GM12878 (cell line): Measurements from ENCODE around the gene GNG12.
"Not testable (repeated sequence)": the region's sequence is repeated elsewhere in the genome, so short reads cannot be mapped to it uniquely, and the experiment has no call there.

Experiments used
- CREB1 ChIP-seq: IDR thresholded peaks from 2 replicates; pipeline ENCODE4 v1.6.1; 2012; ENCODE audit warnings: low read depth, mild to moderate bottlenecking, inconsistent platforms
- GATAD2B ChIP-seq: fragments of 450-650 bp; conservative IDR thresholded peaks from 2 replicates; pipeline ENCODE4 v1.6.1; 2017; ENCODE audit warnings: low read depth, mild to moderate bottlenecking, moderate library complexity
- JUND ChIP-seq: IDR thresholded peaks from 2 replicates; pipeline ENCODE4 v1.6.1; 2012; ENCODE audit warnings: low read depth, mild to moderate bottlenecking, low read length, improper control_type of control experiment, moderate library complexity
- MTA2 ChIP-seq: fragments of 450-650 bp; IDR thresholded peaks from 2 replicates; pipeline ENCODE4 v1.6.1; 2016; ENCODE audit warnings: low read depth, mild to moderate bottlenecking, moderate library complexity
- POLR2AphosphoS2 ChIP-seq: IDR thresholded peaks from 2 replicates; pipeline ENCODE4 v1.6.1; 2011; ENCODE audit warnings: low read depth, mild to moderate bottlenecking, low read length, improper control_type of control experiment, moderate library complexity
- TF ChIP-seq, protein P1 (sequence below), 3 experiments: IDR thresholded peaks in 2 of 3; conservative IDR thresholded peaks in 1 of 3; 2 replicates each; pipeline ENCODE4 v1.5.1; 2011; ENCODE audit warnings: low read depth in 3 of 3, low read length in 3 of 3, mild to moderate bottlenecking in 3 of 3, control low read depth in 2 of 3, moderate library complexity in 2 of 3, inconsistent platforms in 1 of 3, mixed read lengths in 1 of 3; ENCODE audit not compliant: control insufficient read depth in 2 of 3, insufficient read depth in 1 of 3; ENCODE audit errors: extremely low read depth in 1 of 3
- TF ChIP-seq, protein P2 (sequence below): IDR thresholded peaks from 2 replicates; pipeline ENCODE4 v1.6.1; 2012; ENCODE audit warnings: low read length, inconsistent platforms
- TF ChIP-seq, protein P3 (sequence below): IDR thresholded peaks from 2 replicates; pipeline ENCODE4 v1.6.1; 2012; ENCODE audit warnings: low read depth, low read length, improper control_type of control experiment
- TF ChIP-seq, protein P4 (sequence below): fragments of 450-650 bp; IDR thresholded peaks from 2 replicates; pipeline ENCODE4 v1.6.1; 2017; ENCODE audit warnings: mild to moderate bottlenecking, moderate library complexity
- TF ChIP-seq, protein P5 (sequence below): IDR thresholded peaks from 2 replicates; pipeline ENCODE4 v1.6.1; 2012; ENCODE audit warnings: low read depth, low read length, improper control_type of control experiment

DNA sequence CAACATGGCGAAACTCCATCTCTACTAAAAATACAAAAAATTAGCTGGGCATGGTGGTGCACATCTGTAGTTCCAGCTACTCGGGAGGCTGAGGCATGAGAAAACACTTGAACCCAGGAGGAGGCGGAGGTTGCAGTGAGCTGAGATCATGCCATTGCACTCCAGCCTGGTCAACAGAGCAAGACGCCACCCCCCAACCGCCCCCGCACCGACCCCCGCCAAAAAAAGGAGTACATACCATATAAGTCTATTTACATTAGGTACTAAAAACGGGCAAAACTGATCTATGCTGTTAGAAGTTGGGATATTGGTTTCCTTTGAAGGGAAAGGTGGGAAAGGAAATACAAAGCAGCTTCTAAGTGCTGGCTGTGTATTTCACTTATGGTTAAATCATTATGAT lies 103.0 kb downstream of the GNG12 start:
- TF ChIP-seq, protein P1, sequence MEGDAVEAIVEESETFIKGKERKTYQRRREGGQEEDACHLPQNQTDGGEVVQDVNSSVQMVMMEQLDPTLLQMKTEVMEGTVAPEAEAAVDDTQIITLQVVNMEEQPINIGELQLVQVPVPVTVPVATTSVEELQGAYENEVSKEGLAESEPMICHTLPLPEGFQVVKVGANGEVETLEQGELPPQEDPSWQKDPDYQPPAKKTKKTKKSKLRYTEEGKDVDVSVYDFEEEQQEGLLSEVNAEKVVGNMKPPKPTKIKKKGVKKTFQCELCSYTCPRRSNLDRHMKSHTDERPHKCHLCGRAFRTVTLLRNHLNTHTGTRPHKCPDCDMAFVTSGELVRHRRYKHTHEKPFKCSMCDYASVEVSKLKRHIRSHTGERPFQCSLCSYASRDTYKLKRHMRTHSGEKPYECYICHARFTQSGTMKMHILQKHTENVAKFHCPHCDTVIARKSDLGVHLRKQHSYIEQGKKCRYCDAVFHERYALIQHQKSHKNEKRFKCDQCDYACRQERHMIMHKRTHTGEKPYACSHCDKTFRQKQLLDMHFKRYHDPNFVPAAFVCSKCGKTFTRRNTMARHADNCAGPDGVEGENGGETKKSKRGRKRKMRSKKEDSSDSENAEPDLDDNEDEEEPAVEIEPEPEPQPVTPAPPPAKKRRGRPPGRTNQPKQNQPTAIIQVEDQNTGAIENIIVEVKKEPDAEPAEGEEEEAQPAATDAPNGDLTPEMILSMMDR (IDR thresholded peaks at IDR 0.05 in 2 of 3, conservative IDR thresholded peaks at IDR 0.05 in 1 of 3; ENCODE audit: control insufficient read depth in 2 of 3, extremely low read depth in 1 of 3, insufficient read depth in 1 of 3, low read depth in 3 of 3, low read length in 3 of 3), result not testable (repeated sequence)
- TF ChIP-seq, protein P2, sequence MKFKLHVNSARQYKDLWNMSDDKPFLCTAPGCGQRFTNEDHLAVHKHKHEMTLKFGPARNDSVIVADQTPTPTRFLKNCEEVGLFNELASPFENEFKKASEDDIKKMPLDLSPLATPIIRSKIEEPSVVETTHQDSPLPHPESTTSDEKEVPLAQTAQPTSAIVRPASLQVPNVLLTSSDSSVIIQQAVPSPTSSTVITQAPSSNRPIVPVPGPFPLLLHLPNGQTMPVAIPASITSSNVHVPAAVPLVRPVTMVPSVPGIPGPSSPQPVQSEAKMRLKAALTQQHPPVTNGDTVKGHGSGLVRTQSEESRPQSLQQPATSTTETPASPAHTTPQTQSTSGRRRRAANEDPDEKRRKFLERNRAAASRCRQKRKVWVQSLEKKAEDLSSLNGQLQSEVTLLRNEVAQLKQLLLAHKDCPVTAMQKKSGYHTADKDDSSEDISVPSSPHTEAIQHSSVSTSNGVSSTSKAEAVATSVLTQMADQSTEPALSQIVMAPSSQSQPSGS, result not testable (repeated sequence)
- not testable (repeated sequence) for TF ChIP-seq MTA2, CREB1, GATAD2B, POLR2AphosphoS2, JUND
- TF ChIP-seq, protein P3, sequence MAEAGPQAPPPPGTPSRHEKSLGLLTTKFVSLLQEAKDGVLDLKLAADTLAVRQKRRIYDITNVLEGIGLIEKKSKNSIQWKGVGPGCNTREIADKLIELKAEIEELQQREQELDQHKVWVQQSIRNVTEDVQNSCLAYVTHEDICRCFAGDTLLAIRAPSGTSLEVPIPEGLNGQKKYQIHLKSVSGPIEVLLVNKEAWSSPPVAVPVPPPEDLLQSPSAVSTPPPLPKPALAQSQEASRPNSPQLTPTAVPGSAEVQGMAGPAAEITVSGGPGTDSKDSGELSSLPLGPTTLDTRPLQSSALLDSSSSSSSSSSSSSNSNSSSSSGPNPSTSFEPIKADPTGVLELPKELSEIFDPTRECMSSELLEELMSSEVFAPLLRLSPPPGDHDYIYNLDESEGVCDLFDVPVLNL, result not testable (repeated sequence)
- TF ChIP-seq, protein P4, sequence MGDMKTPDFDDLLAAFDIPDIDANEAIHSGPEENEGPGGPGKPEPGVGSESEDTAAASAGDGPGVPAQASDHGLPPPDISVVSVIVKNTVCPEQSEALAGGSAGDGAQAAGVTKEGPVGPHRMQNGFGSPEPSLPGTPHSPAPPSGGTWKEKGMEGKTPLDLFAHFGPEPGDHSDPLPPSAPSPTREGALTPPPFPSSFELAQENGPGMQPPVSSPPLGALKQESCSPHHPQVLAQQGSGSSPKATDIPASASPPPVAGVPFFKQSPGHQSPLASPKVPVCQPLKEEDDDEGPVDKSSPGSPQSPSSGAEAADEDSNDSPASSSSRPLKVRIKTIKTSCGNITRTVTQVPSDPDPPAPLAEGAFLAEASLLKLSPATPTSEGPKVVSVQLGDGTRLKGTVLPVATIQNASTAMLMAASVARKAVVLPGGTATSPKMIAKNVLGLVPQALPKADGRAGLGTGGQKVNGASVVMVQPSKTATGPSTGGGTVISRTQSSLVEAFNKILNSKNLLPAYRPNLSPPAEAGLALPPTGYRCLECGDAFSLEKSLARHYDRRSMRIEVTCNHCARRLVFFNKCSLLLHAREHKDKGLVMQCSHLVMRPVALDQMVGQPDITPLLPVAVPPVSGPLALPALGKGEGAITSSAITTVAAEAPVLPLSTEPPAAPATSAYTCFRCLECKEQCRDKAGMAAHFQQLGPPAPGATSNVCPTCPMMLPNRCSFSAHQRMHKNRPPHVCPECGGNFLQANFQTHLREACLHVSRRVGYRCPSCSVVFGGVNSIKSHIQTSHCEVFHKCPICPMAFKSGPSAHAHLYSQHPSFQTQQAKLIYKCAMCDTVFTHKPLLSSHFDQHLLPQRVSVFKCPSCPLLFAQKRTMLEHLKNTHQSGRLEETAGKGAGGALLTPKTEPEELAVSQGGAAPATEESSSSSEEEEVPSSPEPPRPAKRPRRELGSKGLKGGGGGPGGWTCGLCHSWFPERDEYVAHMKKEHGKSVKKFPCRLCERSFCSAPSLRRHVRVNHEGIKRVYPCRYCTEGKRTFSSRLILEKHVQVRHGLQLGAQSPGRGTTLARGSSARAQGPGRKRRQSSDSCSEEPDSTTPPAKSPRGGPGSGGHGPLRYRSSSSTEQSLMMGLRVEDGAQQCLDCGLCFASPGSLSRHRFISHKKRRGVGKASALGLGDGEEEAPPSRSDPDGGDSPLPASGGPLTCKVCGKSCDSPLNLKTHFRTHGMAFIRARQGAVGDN, result not testable (repeated sequence)
- TF ChIP-seq, protein P5, sequence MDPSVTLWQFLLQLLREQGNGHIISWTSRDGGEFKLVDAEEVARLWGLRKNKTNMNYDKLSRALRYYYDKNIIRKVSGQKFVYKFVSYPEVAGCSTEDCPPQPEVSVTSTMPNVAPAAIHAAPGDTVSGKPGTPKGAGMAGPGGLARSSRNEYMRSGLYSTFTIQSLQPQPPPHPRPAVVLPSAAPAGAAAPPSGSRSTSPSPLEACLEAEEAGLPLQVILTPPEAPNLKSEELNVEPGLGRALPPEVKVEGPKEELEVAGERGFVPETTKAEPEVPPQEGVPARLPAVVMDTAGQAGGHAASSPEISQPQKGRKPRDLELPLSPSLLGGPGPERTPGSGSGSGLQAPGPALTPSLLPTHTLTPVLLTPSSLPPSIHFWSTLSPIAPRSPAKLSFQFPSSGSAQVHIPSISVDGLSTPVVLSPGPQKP, result not testable (repeated sequence)
